ENCODE data around the gene KRTAP19-1.
"Not testable (repeated sequence)": the region's sequence is repeated elsewhere in the genome, so short reads cannot be mapped to it uniquely, and the experiment has no call there.

Gene KRTAP19-1

GRCh38 chr21:30480145-30480544, at the start of gene KRTAP19-1:
Gene KRTAP19-1 (minus strand): TSS chr21:30480367. CDS start chr21:30480317, 50 bp downstream.
- FAIRE-seq, result no peak

DNA sequence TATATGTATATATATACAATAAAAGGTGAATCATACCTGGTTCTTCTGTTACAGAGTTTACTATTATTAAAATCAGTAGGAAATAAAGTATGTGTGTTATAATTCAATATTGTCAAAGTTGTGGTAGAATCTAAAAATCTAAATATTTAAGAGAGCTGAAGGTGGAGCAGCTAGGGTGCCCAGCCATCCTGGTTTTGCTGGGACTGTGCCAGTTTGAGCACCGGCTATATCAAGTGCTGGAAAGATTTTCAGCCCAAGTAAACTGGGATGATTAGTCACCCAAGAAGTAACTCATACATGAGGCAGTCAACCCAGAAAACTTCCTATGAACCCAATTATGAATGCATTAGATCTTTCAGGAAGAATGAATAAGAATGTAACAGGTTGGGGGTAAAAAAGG, 38.7 kb upstream of the KRTAP19-1 start:
- FAIRE-seq, result no peak

- FAIRE-seq, result no peak
Observed at GRCh38 chr21:30515681-30516080, 35.5 kb upstream of the KRTAP19-1 start.

DNA sequence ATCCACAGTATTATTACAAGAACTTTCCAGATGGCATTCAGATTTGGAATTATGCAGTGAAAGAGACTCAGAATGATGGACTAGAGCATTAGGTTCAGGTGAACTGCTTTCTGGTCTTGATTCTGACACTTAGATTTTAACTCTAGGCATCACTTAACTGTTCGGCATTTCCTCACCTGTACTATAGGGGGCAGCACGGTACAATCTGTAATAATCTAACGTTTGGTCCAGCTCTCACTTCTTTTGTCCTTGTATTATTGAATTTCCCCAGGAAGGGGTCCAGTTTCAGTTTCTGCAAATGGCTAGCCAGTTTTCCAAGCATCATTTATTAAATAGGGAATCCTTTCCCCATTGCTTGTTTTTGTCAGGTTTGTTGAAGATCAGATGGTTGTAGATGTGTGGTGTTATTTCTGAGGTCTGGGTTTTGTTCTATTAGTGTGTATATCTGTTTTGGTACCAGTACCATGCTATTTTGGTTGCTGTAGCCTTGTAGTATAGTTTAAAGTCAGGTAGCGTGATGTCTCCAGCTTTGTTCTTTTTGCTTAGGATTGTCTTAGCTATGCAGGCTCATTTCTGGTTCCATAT, 25.5 kb upstream of the KRTAP19-1 start:
- FAIRE-seq, result not testable (repeated sequence)

DNA sequence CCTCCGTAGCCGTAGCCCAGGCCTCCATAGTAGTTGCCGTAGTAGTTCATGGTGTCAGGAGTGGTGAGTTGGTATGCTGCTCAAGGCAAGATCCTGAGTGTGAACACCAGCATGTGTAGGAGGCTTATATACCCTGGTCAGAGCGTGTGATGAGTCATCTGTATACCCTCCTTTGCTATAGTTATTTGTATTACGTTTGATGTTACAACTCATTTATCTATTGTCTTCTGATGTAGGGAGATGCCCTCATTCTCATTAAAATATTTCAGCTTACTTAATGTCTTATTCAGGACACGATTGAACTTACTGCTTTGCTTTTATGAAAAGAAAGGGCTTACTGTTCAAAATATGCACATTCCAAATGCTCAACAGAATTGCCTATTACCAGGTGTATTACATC, 21.9 kb upstream of the KRTAP19-1 start, which contains the start of gene KRTAP19-5:
KRTAP19-5 (minus strand) TSS at position 101 of the 400 bp plus-strand sequence; CDS start at position 50, 51 bp downstream.
- FAIRE-seq, result no peak

DNA sequence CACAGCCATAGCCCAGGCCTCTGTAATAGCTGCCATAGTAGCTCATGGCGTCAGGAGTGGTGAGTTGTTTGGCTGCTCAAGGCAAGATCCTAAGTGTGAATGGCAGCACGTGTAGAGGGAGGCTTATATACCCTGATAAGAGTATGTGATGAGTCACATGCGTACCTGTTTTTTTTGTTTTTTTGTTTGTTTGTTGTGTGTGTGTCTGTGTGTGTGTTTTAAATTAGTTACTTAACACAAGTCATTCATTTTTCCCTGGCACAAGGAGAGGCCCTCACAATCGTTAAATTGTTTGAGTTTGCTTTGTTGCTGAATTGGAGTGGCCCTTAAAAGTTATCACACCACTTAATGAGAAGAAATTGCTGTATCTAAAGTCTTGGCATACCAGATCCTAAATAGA, 16.9 kb upstream of the KRTAP19-1 start, which contains the start of gene KRTAP19-4:
KRTAP19-4 (minus strand) TSS at position 101 of the 400 bp plus-strand sequence; CDS start at position 46, 55 bp downstream.
- no peak for FAIRE-seq

GRCh38 chr21:30491963-30492428, 11.8 kb upstream of the KRTAP19-1 start, which contains the start of gene KRTAP19-3:
Gene KRTAP19-3 (minus strand): TSS chr21:30492013. CDS start chr21:30491957, 56 bp downstream.
- no peak for FAIRE-seq

DNA sequence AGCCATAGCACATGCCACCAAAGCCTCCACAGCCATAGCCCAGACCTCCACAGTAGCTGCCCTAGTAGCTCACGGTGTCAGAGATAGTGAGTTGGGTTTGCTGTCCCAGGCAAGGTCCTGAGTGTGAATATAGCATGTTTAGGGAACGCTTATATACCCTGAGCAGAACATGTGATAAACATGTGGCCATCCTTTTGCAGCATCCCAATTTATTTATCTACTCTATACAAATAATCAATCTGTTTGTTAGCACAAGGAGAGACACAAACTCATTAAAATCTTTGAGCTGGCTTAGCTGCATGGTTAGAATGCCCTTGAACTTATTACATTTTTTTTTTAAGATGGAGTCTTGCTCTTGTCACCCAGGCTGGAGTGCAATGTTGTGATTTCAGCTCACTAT, 7.2 kb upstream of the KRTAP19-1 start, which contains the start of gene KRTAP19-2:
KRTAP19-2 (minus strand) TSS at position 101 of the 400 bp plus-strand sequence; CDS start at position 13, 88 bp downstream.
- FAIRE-seq, result no peak

DNA sequence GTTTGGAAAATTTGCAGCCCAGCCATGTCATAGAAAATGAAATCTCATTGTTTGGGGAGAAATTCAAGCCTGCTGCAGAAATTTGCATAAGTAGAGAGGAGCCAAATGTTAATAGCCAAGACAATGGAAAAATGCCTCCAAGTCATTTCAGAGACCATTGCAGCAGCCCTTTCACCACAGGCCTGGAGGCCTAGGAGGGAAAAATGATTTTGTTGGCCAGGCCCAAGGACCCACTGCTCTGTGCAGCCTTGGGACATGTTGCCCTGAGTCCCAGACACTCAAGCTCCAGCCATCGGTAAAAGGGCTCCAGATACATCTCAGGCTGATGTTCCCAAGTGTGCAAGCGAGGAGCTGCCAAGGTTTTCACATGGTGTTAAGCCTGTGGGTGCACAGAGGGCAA, 6.0 kb upstream of the KRTAP19-1 start:
- no peak for FAIRE-seq

- no peak for FAIRE-seq
Observed at GRCh38 chr21:30482130-30482529, 2.0 kb upstream of the KRTAP19-1 start.

- no peak for FAIRE-seq
Observed at GRCh38 chr21:30479259-30479658, 908 bp downstream of the KRTAP19-1 start.

GRCh38 chr21:30478004-30478403, 2.2 kb downstream of the KRTAP19-1 start:
- FAIRE-seq, result no peak

DNA sequence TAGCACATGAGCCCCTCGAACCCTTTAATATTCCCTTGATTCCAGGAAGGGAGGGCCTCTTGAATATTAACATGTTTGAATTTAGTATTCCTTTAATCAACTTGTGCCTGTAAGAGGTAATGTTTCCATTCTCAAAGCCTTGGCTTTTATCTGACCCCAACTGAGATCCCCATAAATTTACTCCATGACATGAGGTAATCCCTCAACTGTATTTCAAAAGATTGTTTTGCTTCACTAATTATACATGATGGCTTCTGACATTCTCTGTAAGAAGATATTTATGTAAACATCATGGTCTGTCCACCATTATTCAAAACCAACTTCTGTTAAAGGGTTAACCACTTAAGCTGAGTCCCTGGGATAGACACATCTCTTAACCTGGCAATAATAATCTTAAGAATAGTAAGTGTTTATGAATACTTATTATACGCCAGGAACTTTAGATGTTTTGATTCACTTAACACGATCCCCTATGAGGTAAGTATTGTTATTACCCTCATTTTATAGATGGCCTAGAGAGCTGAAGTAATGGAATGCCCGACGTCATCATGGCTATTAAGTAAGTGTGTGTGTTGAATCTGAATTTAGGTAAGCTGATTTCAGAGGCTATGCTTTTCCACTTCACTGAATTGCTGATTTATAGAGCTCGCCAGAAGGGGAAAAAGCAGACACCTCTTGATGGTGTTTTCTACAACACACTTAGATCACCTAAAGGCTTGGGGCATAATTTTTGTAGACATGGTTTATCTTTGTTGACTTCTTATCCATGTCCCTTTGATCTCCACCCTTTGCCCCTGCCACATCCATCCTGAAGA, 11.1 kb downstream of the KRTAP19-1 start:
- FAIRE-seq, result no peak

DNA sequence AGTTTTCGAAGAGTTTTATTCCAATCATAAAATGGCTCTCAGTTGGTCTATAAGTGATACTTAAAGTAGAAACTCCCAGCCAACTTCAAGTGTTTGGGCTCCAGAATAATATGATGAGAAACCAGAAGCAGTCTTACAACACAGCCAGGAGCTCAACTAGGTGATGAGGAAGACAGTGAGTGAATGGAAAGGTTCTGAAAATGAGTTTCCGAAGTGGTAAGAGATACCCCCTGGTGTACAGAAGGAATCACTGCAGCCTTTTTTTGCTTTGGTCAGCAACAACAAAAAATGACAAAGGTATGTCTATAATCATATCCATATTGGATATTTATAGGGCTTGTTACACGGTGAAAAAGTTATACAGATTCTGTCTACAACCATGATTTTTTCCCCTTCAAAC, 16.5 kb downstream of the KRTAP19-1 start:
- FAIRE-seq, result no peak

DNA sequence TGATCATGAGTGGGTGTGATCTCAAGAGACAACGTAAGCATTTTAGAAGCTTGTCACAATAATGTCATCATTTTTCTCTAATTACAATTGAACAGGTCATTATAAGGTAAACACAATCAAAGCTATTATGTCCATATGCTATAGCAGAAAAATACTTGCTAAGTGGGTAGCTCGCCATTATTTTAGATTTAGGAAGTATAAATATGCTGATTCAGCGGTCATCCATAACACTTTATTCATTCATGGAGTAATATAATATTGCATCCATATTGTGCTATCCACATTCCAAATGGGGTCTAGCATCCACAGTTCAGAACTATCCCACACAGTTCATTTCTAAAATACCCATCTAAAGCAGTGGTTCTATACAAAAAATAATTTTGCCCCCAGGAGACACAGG, 31.7 kb downstream of the KRTAP19-1 start:
- no peak for FAIRE-seq

GRCh38 chr21:30447056-30447455, 33.1 kb downstream of the KRTAP19-1 start:
- FAIRE-seq, result no peak

DNA sequence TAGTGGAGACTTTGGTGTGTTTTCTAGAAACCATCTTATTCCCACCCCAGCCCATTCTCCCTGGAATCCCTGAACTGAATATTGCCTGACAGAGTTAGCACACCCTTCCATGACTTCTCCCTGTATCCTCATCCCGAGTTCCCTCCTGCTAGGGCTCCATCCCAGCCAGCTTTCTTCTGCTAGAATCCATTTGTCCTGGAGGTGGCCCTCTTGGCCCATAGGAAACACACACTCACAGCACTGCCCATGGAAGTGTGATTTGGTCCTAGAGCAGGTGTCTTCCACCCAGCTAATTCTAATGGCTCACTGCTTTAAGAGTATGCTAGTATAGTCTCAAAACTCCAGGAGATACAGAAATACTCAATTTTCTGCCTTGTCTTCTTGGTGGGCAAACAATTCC, 36.0 kb downstream of the KRTAP19-1 start:
- FAIRE-seq, result no peak

GRCh38 chr21:30443226-30443625, 36.9 kb downstream of the KRTAP19-1 start:
- FAIRE-seq, result no peak

DNA sequence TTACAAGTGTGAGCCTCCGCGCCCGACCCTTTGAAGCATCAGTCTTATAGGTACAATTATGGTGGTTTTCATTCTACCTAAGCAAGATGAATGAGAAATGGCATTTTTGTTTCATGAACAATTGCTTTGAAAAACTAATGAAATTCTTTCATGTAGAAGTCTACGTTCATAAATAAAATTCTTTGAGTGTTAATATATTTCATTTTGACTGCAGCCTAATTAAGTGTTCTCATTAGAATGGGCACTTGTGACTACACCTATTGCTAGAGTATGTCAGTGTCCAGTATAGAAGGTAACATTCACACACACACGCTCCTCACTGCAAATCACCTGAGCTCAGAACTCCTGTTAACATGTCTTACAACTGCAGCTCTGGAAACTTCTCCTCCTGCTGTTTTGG, 40.2 kb downstream of the KRTAP19-1 start, which contains the start of gene KRTAP15-1:
KRTAP15-1 (plus strand) TSS at position 301 of the 400 bp plus-strand sequence; CDS start at position 354, 53 bp downstream.
- no peak for FAIRE-seq

- no peak for FAIRE-seq
Observed at GRCh38 chr21:30437010-30437565, 43.1 kb downstream of the KRTAP19-1 start.

DNA sequence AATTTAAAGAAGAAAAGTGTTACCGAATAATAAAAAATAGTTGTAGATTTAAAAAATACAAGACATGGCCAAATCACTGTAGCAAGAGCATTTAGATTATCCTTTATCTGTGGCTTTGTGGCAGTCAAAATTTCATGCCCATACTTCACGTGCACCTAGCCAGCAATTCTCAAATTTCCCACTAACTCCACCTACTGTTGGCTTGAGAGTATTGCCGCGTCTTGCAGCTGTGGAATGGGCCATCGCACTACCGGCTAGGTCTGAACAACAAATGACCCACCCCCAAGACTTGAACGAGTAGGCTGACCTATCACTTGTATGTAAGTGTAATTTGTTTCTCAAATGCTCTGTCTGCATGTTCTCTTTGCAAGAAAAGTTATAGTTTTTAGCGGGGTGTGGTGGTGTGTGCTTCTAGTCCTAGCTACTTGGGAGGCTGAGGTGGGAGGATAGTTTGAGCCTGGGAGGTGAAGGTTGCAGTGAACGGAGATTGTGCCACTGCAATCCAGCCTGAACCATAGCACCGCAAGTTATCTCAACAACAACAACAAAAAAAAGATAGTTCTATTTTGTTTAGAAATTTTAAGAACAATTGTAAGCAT, 46.0 kb downstream of the KRTAP19-1 start:
- no peak for FAIRE-seq

- no peak for FAIRE-seq
Observed at GRCh38 chr21:30430170-30430655, 50.0 kb downstream of the KRTAP19-1 start, which contains the start of gene KRTAP13-4. Gene KRTAP13-4 (plus strand): TSS chr21:30430220. CDS start chr21:30430276, 56 bp downstream.

All from G401.6 (cell line).